ENCODE data around the gene SPATS2L. TPM values are rescaled to one million over a fixed set of nuclear protein-coding genes. Genes with fewer than 3 reads are reported as not detected.

SPATS2L gene
- total RNA-seq, 1 donor from 2014 or later: 100 TPM

DNA sequence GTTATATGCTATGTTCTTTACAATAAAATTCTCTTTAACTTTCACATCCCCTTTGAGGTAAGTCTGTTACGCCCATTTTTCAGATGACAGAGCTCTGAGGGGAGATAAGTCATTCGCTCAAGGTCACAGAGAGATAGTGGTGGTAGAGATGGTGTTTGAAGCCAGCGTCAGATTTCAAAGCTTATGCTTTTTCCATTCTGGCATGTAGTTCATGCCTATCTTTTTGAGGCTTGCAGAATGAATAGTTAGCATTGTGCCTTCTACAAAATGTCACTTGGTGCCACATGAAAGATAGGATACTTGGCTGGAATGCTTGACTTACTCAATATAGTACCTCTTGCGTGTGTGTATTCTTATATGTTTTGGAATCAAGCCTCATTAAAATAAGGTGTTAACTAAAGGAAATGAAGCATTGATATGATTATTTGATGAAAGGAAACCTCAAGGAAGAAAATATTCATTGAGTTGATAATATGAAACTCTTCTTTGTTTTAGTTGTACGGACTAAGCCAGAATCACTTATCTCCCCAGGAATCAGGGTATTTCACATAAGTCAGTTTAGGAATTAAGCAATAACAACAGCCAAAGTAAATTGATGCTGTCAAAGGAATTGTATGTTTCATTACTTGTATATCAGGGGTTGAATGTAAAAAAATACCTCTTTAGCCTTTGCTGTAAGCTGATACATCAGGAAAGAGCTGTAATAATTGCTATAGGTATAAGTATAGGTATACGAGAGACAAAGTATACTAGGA lies 15.5 kb downstream of the SPATS2L start:
- H3K4me1 ChIP-seq: peaks cover 30% of the 10 kb centered on the region

DNA sequence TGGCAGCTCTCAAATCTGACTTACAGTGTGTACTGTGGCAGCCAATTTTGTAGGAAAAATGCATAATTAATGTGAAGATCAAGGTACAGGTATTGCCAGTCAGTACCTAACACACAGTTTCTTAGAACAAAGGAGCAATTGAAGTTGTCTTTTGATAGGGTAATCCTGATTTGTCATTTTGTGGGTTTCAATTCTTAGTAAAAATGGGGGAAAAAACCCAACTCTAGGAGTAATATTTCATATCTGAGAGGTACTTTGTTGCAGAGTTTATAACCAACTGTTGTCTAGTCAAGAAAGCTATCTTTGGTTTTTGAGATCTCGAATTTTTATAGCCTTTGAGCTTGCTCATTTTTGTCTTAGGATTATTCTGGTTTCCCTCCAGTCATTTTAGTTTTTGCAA lies 16.1 kb downstream of the SPATS2L start:
- Histone ChIP-seq H3K4me1 (peaks cover 24% of the 10 kb centered on the region), H3K4me3 (no peak overlapping the region), H3K9me3 (no peaks in the 10 kb centered on the region), H3K36me3 (no peaks in the 10 kb centered on the region), H3K27me3 (ENCODE audit: low read depth) (no peaks in the 10 kb centered on the region), H3K27ac (no peak overlapping the region)
- intact Hi-C loops (cut with DNase I): no loop called here
- TF ChIP-seq, protein P1, sequence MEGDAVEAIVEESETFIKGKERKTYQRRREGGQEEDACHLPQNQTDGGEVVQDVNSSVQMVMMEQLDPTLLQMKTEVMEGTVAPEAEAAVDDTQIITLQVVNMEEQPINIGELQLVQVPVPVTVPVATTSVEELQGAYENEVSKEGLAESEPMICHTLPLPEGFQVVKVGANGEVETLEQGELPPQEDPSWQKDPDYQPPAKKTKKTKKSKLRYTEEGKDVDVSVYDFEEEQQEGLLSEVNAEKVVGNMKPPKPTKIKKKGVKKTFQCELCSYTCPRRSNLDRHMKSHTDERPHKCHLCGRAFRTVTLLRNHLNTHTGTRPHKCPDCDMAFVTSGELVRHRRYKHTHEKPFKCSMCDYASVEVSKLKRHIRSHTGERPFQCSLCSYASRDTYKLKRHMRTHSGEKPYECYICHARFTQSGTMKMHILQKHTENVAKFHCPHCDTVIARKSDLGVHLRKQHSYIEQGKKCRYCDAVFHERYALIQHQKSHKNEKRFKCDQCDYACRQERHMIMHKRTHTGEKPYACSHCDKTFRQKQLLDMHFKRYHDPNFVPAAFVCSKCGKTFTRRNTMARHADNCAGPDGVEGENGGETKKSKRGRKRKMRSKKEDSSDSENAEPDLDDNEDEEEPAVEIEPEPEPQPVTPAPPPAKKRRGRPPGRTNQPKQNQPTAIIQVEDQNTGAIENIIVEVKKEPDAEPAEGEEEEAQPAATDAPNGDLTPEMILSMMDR (IDR thresholded peaks at IDR 0.05): no peak
- no peak for ATAC-seq
- DNase-seq: no peak

More for the DNA sequence above, 15.5 kb downstream of the SPATS2L start:
- intact Hi-C loops (cut with DNase I): no loop called here
- ATAC-seq: no peak
- no peaks in the 10 kb centered on the region for H3K9me3 ChIP-seq
- H3K4me3 ChIP-seq: no peak overlapping the region
- no peaks in the 10 kb centered on the region for H3K27me3 ChIP-seq (ENCODE audit: low read depth)
- H3K36me3 ChIP-seq: no peaks in the 10 kb centered on the region
- TF ChIP-seq, protein P1 (IDR thresholded peaks at IDR 0.05): no peak
- no peak for DNase-seq
- H3K27ac ChIP-seq: no peak overlapping the region

DNA sequence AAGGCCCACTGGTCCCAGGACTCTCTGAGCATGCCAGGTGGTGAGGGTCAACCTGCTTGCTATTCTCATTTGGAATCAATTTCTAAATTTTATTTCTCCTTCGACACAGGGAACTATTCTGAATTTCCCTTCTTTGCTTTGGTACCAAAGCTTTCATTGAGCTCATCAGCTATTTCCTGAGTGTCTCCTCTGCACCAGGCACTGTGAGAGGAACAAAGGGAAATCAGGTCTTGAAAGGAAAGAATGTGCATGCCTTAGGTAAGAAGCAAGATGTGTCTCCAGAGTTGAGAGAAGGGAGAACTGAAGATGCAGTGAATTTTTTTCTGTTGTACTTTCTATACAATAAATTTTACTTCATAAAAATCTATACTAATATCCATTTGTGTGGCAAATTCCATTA lies 17.9 kb downstream of the SPATS2L start:
- no peak for DNase-seq
- no peak for ATAC-seq
- intact Hi-C loops (cut with DNase I): no loop called here
- Histone ChIP-seq H3K4me3 (no peak overlapping the region), H3K4me1 (peaks cover 7% of the 10 kb centered on the region), H3K9me3 (no peaks in the 10 kb centered on the region), H3K27ac (no peak overlapping the region), H3K36me3 (no peaks in the 10 kb centered on the region), H3K27me3 (ENCODE audit: low read depth) (no peaks in the 10 kb centered on the region)
- TF ChIP-seq, protein P1 (IDR thresholded peaks at IDR 0.05): no peak

DNA sequence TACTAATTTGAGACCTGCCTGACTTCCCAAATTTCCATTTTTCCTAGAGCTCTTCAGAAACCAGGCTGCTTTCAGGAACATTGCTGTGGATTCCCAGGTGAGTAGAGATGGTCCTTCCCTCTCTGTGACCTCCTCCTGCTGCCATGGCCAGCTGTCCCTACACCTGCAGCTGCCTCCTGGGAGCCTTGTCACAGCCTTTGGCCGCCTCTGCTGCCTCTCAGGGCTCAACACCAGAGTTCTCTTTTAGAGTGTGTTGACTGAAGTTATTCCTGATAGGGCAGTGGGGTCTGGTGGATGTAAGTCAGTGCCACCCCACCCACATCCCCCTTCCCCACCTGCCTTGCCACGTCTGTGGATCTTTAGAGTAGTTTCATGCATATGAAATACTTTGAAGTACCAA lies 22.9 kb downstream of the SPATS2L start:
- TF ChIP-seq, protein P1 (IDR thresholded peaks at IDR 0.05): no peak
- DNase-seq: no peak
- no peak for ATAC-seq
- peaks cover 9% of the 10 kb centered on the region for H3K4me1 ChIP-seq
- no peak overlapping the region for H3K27ac ChIP-seq
- H3K36me3 ChIP-seq: peaks cover 6% of the 10 kb centered on the region
- intact Hi-C loops (cut with DNase I): no loop called here
- H3K4me3 ChIP-seq: no peak overlapping the region
- H3K27me3 ChIP-seq (ENCODE audit: low read depth): no peaks in the 10 kb centered on the region
- no peaks in the 10 kb centered on the region for H3K9me3 ChIP-seq

DNA sequence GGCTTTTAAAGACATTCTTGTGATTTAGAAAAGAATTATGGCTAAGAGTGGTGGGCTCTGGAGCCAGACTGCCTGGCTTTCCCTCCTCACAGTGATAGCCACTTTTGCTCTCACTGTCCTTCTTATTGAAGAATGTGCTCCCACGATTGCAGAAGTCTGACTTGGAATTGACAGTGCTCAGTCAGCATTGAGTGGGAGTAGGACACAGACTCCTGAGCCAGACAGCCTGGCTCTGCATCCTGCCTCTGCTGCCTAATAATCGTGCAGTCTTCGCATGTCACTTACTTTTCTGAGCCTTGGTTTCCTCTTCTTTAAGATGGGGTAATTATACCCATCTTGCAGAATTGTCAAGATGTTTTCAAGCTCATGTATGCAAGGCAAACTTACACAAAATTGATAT lies 23.3 kb downstream of the SPATS2L start:
- Histone ChIP-seq H3K27me3 (ENCODE audit: low read depth) (no peaks in the 10 kb centered on the region), H3K4me1 (peaks cover 9% of the 10 kb centered on the region), H3K4me3 (no peak overlapping the region), H3K27ac (no peak overlapping the region), H3K9me3 (no peaks in the 10 kb centered on the region), H3K36me3 (peaks cover 6% of the 10 kb centered on the region)
- no peak for DNase-seq
- TF ChIP-seq, protein P1 (IDR thresholded peaks at IDR 0.05): no peak
- ATAC-seq: no peak
- intact Hi-C loops (cut with DNase I): no loop called here

Measured in lower lobe of right lung (tissue), 2 donors.